Endothelial cell of umbilical vein (primary cell): Measurements from ENCODE around the gene CCDC14. TPM values are rescaled to one million over a fixed set of nuclear protein-coding genes. Genes with fewer than 3 reads are reported as not detected.
A peak's percentile ranks its signal among the peaks of the same experiment; 100 is the strongest.
"Not testable (repeated sequence)": the region's sequence is repeated elsewhere in the genome, so short reads cannot be mapped to it uniquely, and the experiment has no call there.

ENCODE experiments used
- BruUV-seq: library from RNA; stranded (reverse); fragments of 400-500 nt; replicated peaks from 2 replicates; lab custom pipeline; 2021; lab: Mats Ljungman, UMichigan
- CTCF ChIA-PET: fragments of 300-600, 350-600 bp; sonication (Branson Sonifier 250); formaldehyde crosslinking; loops from one replicate; lab custom pipeline; 2021; ENCODE audit warnings: antibody characterized with exemption, inconsistent platforms; lab: Charles Lee
- POLR2A ChIA-PET: fragments of 300-600, 350-600 bp; sonication (Branson Sonifier 250); formaldehyde crosslinking; loops from one replicate; lab custom pipeline; 2021; ENCODE audit warnings: antibody characterized with exemption, inconsistent platforms; lab: Charles Lee
- DNase-seq: peaks from one replicate; pipeline ENCODE4 v3.0.0-alpha.2; 2011; ENCODE audit warnings: low read depth, low spot score
- FAIRE-seq: peaks from 2 replicates; lab custom pipeline; 2011; peaks lifted over from hg19 to GRCh38; lab: Jason Lieb, UNC
- H2AFZ ChIP-seq: 2 replicates; pipeline ENCODE4 v1.6.0; 2012; ENCODE audit warnings: low read depth, low read length, control low read depth, inconsistent platforms
- H3K27ac ChIP-seq: 2 replicates; pipeline ENCODE4 v1.5.1; 2011; ENCODE audit warnings: low read depth, mild to moderate bottlenecking, control low read depth, low read length, moderate library complexity; ENCODE audit not compliant: insufficient read depth
- H3K27me3 ChIP-seq, 2 experiments: 2 replicates each; pipeline versions ENCODE4 v1.6.0 to v1.6.1; 2011; ENCODE audit warnings: low read length in 2 of 2, mixed read lengths in 1 of 2; ENCODE audit not compliant: control insufficient read depth in 2 of 2, insufficient read depth in 2 of 2
- H3K36me3 ChIP-seq, 2 experiments: 2 replicates in 1 of 2; 3 replicates in 1 of 2; pipeline ENCODE4 v1.5.1; 2011; ENCODE audit warnings: low read length in 2 of 2, mild to moderate bottlenecking in 1 of 2, moderate library complexity in 1 of 2; ENCODE audit not compliant: control insufficient read depth in 2 of 2, insufficient read depth in 2 of 2; ENCODE audit errors: extremely low read depth in 1 of 2
- H3K4me1 ChIP-seq: 3 replicates; pipeline ENCODE4 v1.5.1; 2011; ENCODE audit warnings: mild to moderate bottlenecking, low read length; ENCODE audit not compliant: control insufficient read depth, insufficient read depth; ENCODE audit errors: extremely low read depth
- H3K4me2 ChIP-seq: 2 replicates; pipeline ENCODE4 v1.6.1; 2011; ENCODE audit warnings: low read length, control low read depth, mixed read lengths; ENCODE audit not compliant: insufficient read depth
- H3K4me3 ChIP-seq, 3 experiments: fragments of 200-600 bp in 1 of 3; sonication (generic), shearing (Covaris generic) in 1 of 3; replicated peaks in 1 of 3; 2 replicates each; pipeline ENCODE4 v1.5.1; 2011 to 2016; ENCODE audit warnings: control low read depth in 3 of 3, low read length in 3 of 3, mild to moderate bottlenecking in 2 of 3, inconsistent platforms in 1 of 3, low read depth in 1 of 3, moderate library complexity in 1 of 3; ENCODE audit not compliant: insufficient read depth in 1 of 3
- H3K79me2 ChIP-seq: 2 replicates; pipeline ENCODE4 v1.6.0; 2012; ENCODE audit warnings: low read length, inconsistent platforms; ENCODE audit not compliant: control insufficient read depth, insufficient read depth
- H3K9ac ChIP-seq: replicated peaks from 2 replicates; pipeline ENCODE3; 2011; ENCODE audit warnings: low read length, control low read depth; ENCODE audit not compliant: insufficient read depth; ENCODE audit errors: extremely low read depth
- H3K9me1 ChIP-seq: replicated peaks from 3 replicates; pipeline ENCODE4 v1.6.0; 2011; ENCODE audit warnings: mild to moderate bottlenecking, low read length; ENCODE audit not compliant: control insufficient read depth, insufficient read depth; ENCODE audit errors: extremely low read depth
- H3K9me3 ChIP-seq: replicated peaks from 2 replicates; pipeline ENCODE4 v1.5.1; 2012; ENCODE audit warnings: low read length, inconsistent platforms; ENCODE audit not compliant: control insufficient read depth, insufficient read depth
- H4K20me1 ChIP-seq: replicated peaks from 2 replicates; pipeline ENCODE3; 2011; ENCODE audit warnings: mild to moderate bottlenecking, low read length; ENCODE audit not compliant: control insufficient read depth, insufficient read depth; ENCODE audit errors: extremely low read depth
- CTCF ChIP-seq, 2 donors: IDR thresholded peaks; 1 replicate in 1 of 2; 2 replicates in 1 of 2; pipeline ENCODE4 v1.5.1; 2011; ENCODE audit warnings: low read length in 2 of 2, mild to moderate bottlenecking in 2 of 2, moderate library complexity in 2 of 2, control low read depth in 1 of 2, inconsistent platforms in 1 of 2, low read depth in 1 of 2; ENCODE audit not compliant: insufficient read depth in 1 of 2; ENCODE audit errors: extremely low read depth in 1 of 2
- EZH2 ChIP-seq: IDR thresholded peaks from 2 replicates; pipeline ENCODE4 v1.6.1; 2012; ENCODE audit warnings: borderline replicate concordance, low read depth, mild to moderate bottlenecking, moderate library complexity, low read length, inconsistent platforms; ENCODE audit not compliant: severe bottlenecking
- FOS ChIP-seq: IDR thresholded peaks from 2 replicates; pipeline ENCODE4 v1.6.1; 2011; ENCODE audit warnings: mild to moderate bottlenecking, low read length, moderate library complexity, borderline replicate concordance; ENCODE audit not compliant: insufficient read depth
- GATA2 ChIP-seq: IDR thresholded peaks from 2 replicates; pipeline ENCODE4 v1.7.0; 2011; ENCODE audit warnings: low read depth, mild to moderate bottlenecking, moderate library complexity, mixed read lengths, low read length; ENCODE audit not compliant: insufficient read length, insufficient read depth
- JUN ChIP-seq: IDR thresholded peaks from 2 replicates; pipeline ENCODE4 v1.6.1; 2011; ENCODE audit warnings: borderline replicate concordance, low read depth; ENCODE audit not compliant: insufficient read length, insufficient read depth
- MAX ChIP-seq: IDR thresholded peaks from 2 replicates; pipeline ENCODE4 v1.6.1; 2011; ENCODE audit not compliant: insufficient read depth, insufficient read length
- MYC ChIP-seq: IDR thresholded peaks from one replicate; pipeline ENCODE4 v1.6.1; 2011; ENCODE audit warnings: mild to moderate bottlenecking, low read depth, low read length
- POLR2A ChIP-seq: IDR thresholded peaks from 2 replicates; pipeline ENCODE4 v1.6.1; 2012; ENCODE audit warnings: low read depth, mild to moderate bottlenecking, control low read depth, low read length
- POLR2AphosphoS5 ChIP-seq: IDR thresholded peaks from 2 replicates; pipeline ENCODE4 v1.6.1; 2012; ENCODE audit warnings: low read depth, mild to moderate bottlenecking, control low read depth, low read length, moderate library complexity; ENCODE audit not compliant: insufficient read depth
- dilution Hi-C: fragments of 300-500 bp; cut with MboI; formaldehyde crosslinking; loops from one replicate; pipeline ENCODE4 v1.15.0; 2019; ENCODE audit warnings: low sequenced_read_pairs; ENCODE audit not compliant: extremely low pct_ligation_motif_present
- intact Hi-C: fragments of 100-400 bp; cut with micrococcal nuclease; formaldehyde crosslinking; loops from one replicate; pipeline ENCODE4 v1.10.0; 2022
- polyA plus RNA-seq, 4 experiments: library from polyadenylated mRNA; depleted of rRNA in 3 of 4; stranded (reverse) in 3 of 4; unstranded in 1 of 4; fragments of >200 nt; gene quantifications; 2 replicates each; pipeline versions ENCODE4 v1.2.1 to v1.2.3, GENCODE V29; 2011 to 2012; ENCODE audit warnings: missing spikeins in 1 of 4
- total RNA-seq: library from RNA; stranded (reverse); gene quantifications from 2 replicates; pipeline ENCODE4 v1.2.3, GENCODE V29; 2021

CCDC14 gene
- total and polyA plus RNA-seq, 2 donors (not counting 3 experiments of a cell fraction or from before 2014, with no cell fraction given) = 47.5 to 55.3 TPM

DNA sequence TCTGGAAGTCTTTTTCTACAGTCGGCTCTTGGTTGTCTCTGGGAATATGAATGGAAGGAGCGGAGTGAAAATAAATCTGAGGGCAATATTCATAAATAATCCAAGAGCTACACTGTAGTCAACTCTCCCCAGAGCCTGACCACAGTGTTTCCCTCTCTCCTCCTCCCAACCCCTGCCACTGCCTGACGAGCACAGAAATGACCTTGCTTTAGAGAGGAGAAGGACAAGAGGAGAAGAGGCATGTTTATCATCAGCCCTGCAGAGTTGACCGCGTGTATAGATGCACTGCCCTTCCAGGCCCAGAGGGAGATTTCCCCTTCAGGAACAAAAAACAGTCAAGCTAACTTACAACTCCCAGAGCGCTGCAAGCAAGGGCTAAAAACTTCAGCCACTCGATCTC lies 14.0 kb upstream of the CCDC14 start:
- H3K9ac ChIP-seq, BruUV-seq, H3K4me2 ChIP-seq, dilution Hi-C loops, POLR2A ChIA-PET, DNase-seq, H2AFZ ChIP-seq, H3K79me2 ChIP-seq, H3K9me1 ChIP-seq, H3K9me3 ChIP-seq, H3K4me3 ChIP-seq, intact Hi-C loops, H3K36me3 ChIP-seq, H3K27ac ChIP-seq, CTCF ChIA-PET, H4K20me1 ChIP-seq, H3K4me1 ChIP-seq: not testable (repeated sequence)
- FAIRE-seq = peak; percentile 48
- peaks cover 24 to 28% of the 10 kb centered on the region in 2 experiments for H3K27me3 ChIP-seq

DNA sequence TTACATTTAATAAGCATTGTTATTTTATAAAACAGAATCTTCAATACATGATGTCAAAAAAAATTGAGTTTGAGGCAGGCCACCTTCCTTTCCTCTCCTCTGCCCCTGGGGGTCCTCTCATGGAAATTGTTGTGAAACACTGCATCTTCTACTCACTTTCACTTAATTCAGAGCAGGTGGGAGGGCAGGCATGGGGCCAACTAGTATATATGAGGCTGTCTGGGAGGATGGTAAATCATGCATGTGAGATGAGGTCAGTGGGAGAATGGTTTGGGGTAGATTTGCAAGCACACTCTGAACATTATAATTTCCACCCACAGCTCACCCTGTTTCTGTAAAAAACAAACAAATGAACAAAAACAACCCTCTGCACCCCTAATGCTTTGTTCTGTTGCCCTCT lies 10.4 kb upstream of the CCDC14 start:
- POLR2A ChIA-PET = no interaction called here

DNA sequence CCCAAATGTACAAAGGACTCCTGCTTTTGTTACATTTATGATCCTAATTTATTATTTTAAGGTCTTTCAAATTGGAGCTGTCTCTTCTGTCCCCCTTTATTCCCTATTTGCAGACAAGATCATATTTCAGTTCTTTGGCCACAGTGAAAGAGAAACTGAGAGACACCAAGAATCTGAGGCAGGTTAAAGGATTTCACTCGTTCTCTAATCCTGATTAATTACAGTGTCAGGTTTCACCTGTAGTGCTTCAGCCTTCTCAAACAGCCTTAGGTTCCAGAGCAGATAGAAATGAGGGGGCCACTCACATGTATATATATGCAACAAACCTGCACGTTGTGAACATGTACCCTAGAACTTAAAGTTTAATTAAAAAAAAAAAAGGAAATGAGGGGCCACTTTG lies 6.2 kb upstream of the CCDC14 start:
- FAIRE-seq, H3K4me2 ChIP-seq, H3K27ac ChIP-seq, H2AFZ ChIP-seq, CTCF ChIA-PET, H3K4me3 ChIP-seq, H3K4me1 ChIP-seq, H4K20me1 ChIP-seq, H3K9me3 ChIP-seq, H3K36me3 ChIP-seq, DNase-seq, H3K9me1 ChIP-seq, BruUV-seq, POLR2A ChIA-PET, dilution Hi-C loops, H3K9ac ChIP-seq, H3K79me2 ChIP-seq: not testable (repeated sequence)
- intact Hi-C loops = loop anchor here (10.0 kb wide), 1 partner anchor 322 kb away; no protein-coding TSS in a partner anchor
- H3K27me3 ChIP-seq = peaks cover 28 to 34% of the 10 kb centered on the region in 2 experiments

More for the DNA sequence above, 10.4 kb upstream of the CCDC14 start:
- H3K79me2 ChIP-seq = no peaks in the 10 kb centered on the region
- BruUV-seq = no TSS peak
- no peak overlapping the region for H3K27ac ChIP-seq
- H2AFZ ChIP-seq = no peak overlapping the region
- H3K4me3 ChIP-seq = no peak overlapping the region
- intact Hi-C loops (no loop called here), dilution Hi-C loops (no loop called here)
- H3K9me3 ChIP-seq = no peaks in the 10 kb centered on the region
- H3K4me2 ChIP-seq = no peak overlapping the region
- TF ChIP-seq MAX = no peak
- TF ChIP-seq POLR2A = no peak
- no peak for TF ChIP-seq GATA2
- no peak for TF ChIP-seq JUN
- no peak for TF ChIP-seq CTCF (IDR thresholded peaks at IDR 0.05; ENCODE audit: extremely low read depth in 1 of 2, insufficient read depth in 1 of 2, low read depth in 1 of 2, low read length in 2 of 2)
- no peak for TF ChIP-seq MYC
- TF ChIP-seq POLR2AphosphoS5 = no peak
- no peak for TF ChIP-seq FOS
- no peak for TF ChIP-seq EZH2
- DNase-seq = no peak
- no peaks in the 10 kb centered on the region for H3K4me1 ChIP-seq
- H3K9me1 ChIP-seq = no peaks in the 10 kb centered on the region
- CTCF ChIA-PET = no interaction called here
- peaks cover 24 to 35% of the 10 kb centered on the region in 2 experiments for H3K27me3 ChIP-seq
- no peaks in the 10 kb centered on the region for H4K20me1 ChIP-seq
- no peaks in the 10 kb centered on the region for H3K36me3 ChIP-seq
- no peak for FAIRE-seq
- no peak overlapping the region for H3K9ac ChIP-seq
